C4-2B (cell line): ENCODE measurements around the gene TOR3A.

ENCODE experiments used
- CTCF ChIP-seq: fragments of 450-650 bp; conservative IDR thresholded peaks from 2 replicates; pipeline ENCODE4 v1.5.1; 2017; ENCODE audit warnings: mild to moderate bottlenecking
- ZFX ChIP-seq: fragments of 450-650 bp; IDR thresholded peaks from 2 replicates; pipeline ENCODE4 v1.6.1; 2017

- TF ChIP-seq CTCF (no peak), ZFX (no peak)
Measured at GRCh38 chr1:179103999-179104398, 22.1 kb downstream of the TOR3A start.
